ENCODE results near the gene TREM1.

Gene TREM1

GRCh38 chr6:41257369-41258195 lies 28.9 kb downstream of the TREM1 start:
- Histone ChIP-seq H3K27ac (ENCODE audit: low read depth, low read length) (peak overlapping the region; percentile 43), H2BK12ac (ENCODE audit: low read length) (no peak overlapping the region), H3K9ac (ENCODE audit: low read length) (no peak overlapping the region), H4K12ac (ENCODE audit: low read depth, low read length) (no peak overlapping the region), H3K9me3 (ENCODE audit: insufficient read depth, low read depth, low read length) (peaks cover 5% of the 10 kb centered on the region), H2BK5ac (ENCODE audit: low read depth, low read length, poor library complexity) (no peak overlapping the region), H3K4ac (ENCODE audit: low read depth, low read length) (no peak overlapping the region), H3K4me3 (ENCODE audit: low read depth, low read length) (no peak overlapping the region), H2AFZ (ENCODE audit: insufficient read depth, low read length, poor library complexity) (no peak overlapping the region), H2AK5ac (ENCODE audit: low read length) (no peak overlapping the region), H3K4me2 (ENCODE audit: low read length) (peak overlapping the region; percentile 7), H3K18ac (ENCODE audit: low read length) (no peak overlapping the region), H4K8ac (ENCODE audit: low read depth, low read length) (no peak overlapping the region), H3K4me1 (ENCODE audit: control insufficient read depth in 1 of 2, insufficient read depth in 2 of 2, low read length in 2 of 2) (peaks cover 0 to 6% of the 10 kb centered on the region in 2 experiments), H3K23ac (ENCODE audit: low read length) (no peak overlapping the region), H2BK120ac (ENCODE audit: insufficient read depth, low read length, poor library complexity) (no peak overlapping the region), H3K14ac (ENCODE audit: low read length) (no peak overlapping the region), H3K36me3 (ENCODE audit: control insufficient read depth in 1 of 2, insufficient read depth in 2 of 2, low read length in 2 of 2) (no peaks in the 10 kb centered on the region), H4K91ac (ENCODE audit: low read depth, low read length) (no peak overlapping the region), H3K27me3 (ENCODE audit: insufficient read depth, low read length) (no peaks in the 10 kb centered on the region), H3K79me2 (ENCODE audit: control insufficient read depth, insufficient read depth, low read length, poor library complexity) (no peaks in the 10 kb centered on the region), H3K79me1 (ENCODE audit: low read length) (no peaks in the 10 kb centered on the region)
- WGBS (ENCODE audit: extremely low coverage, insufficient coverage, insufficient read length), result no CpG with 5 or more reads among the region's 2 CpGs
- no peak for DNase-seq

GRCh38 chr6:41256383-41256782 lies 30.1 kb downstream of the TREM1 start:
- no peaks in the 10 kb centered on the region for H3K79me1 ChIP-seq (ENCODE audit: low read length)
- H2AFZ ChIP-seq (ENCODE audit: insufficient read depth, low read length, poor library complexity), result no peak overlapping the region
- H3K23ac ChIP-seq (ENCODE audit: low read length), result no peak overlapping the region
- H4K91ac ChIP-seq (ENCODE audit: low read depth, low read length), result no peak overlapping the region
- H3K4me1 ChIP-seq (ENCODE audit: control insufficient read depth in 1 of 2, insufficient read depth in 2 of 2, low read length in 2 of 2), result peaks cover 0 to 6% of the 10 kb centered on the region in 2 experiments
- H3K27me3 ChIP-seq (ENCODE audit: insufficient read depth, low read length), result no peaks in the 10 kb centered on the region
- H3K4me2 ChIP-seq (ENCODE audit: low read length), result no peak overlapping the region
- no CpG with 5 or more reads among the region's 1 CpG for WGBS (ENCODE audit: extremely low coverage, insufficient coverage, insufficient read length)
- H3K9ac ChIP-seq (ENCODE audit: low read length), result no peak overlapping the region
- no peak overlapping the region for H3K4ac ChIP-seq (ENCODE audit: low read depth, low read length)
- H2BK5ac ChIP-seq (ENCODE audit: low read depth, low read length, poor library complexity), result no peak overlapping the region
- peaks cover 5% of the 10 kb centered on the region for H3K9me3 ChIP-seq (ENCODE audit: insufficient read depth, low read depth, low read length)
- DNase-seq, result no peak
- H3K79me2 ChIP-seq (ENCODE audit: control insufficient read depth, insufficient read depth, low read length, poor library complexity), result no peaks in the 10 kb centered on the region
- no peak overlapping the region for H3K18ac ChIP-seq (ENCODE audit: low read length)
- H2AK5ac ChIP-seq (ENCODE audit: low read length), result no peak overlapping the region
- no peak overlapping the region for H2BK120ac ChIP-seq (ENCODE audit: insufficient read depth, low read length, poor library complexity)
- H3K27ac ChIP-seq (ENCODE audit: low read depth, low read length), result no peak overlapping the region
- H4K12ac ChIP-seq (ENCODE audit: low read depth, low read length), result no peak overlapping the region
- H2BK12ac ChIP-seq (ENCODE audit: low read length), result no peak overlapping the region
- no peak overlapping the region for H3K14ac ChIP-seq (ENCODE audit: low read length)
- H4K8ac ChIP-seq (ENCODE audit: low read depth, low read length), result no peak overlapping the region
- H3K4me3 ChIP-seq (ENCODE audit: low read depth, low read length), result peak overlapping the region; percentile 36
- no peaks in the 10 kb centered on the region for H3K36me3 ChIP-seq (ENCODE audit: control insufficient read depth in 1 of 2, insufficient read depth in 2 of 2, low read length in 2 of 2)

- H3K23ac ChIP-seq (ENCODE audit: low read length), result peak overlapping the region; percentile 91
- no peak overlapping the region for H3K4me2 ChIP-seq (ENCODE audit: low read length)
- peak overlapping the region; percentile 18 for H3K9ac ChIP-seq (ENCODE audit: low read length)
- no peak overlapping the region for H2BK120ac ChIP-seq (ENCODE audit: insufficient read depth, low read length, poor library complexity)
- no peak for DNase-seq
- no peak overlapping the region for H3K27ac ChIP-seq (ENCODE audit: low read depth, low read length)
- no peak overlapping the region for H4K8ac ChIP-seq (ENCODE audit: low read depth, low read length)
- peaks cover 5% of the 10 kb centered on the region for H3K9me3 ChIP-seq (ENCODE audit: insufficient read depth, low read depth, low read length)
- no CpG with 5 or more reads among the region's 5 CpGs for WGBS (ENCODE audit: extremely low coverage, insufficient coverage, insufficient read length)
- no peaks in the 10 kb centered on the region for H3K36me3 ChIP-seq (ENCODE audit: control insufficient read depth in 1 of 2, insufficient read depth in 2 of 2, low read length in 2 of 2)
- peak overlapping the region; percentile 36 for H3K4me3 ChIP-seq (ENCODE audit: low read depth, low read length)
- no peaks in the 10 kb centered on the region for H3K79me1 ChIP-seq (ENCODE audit: low read length)
- no peak overlapping the region for H3K4ac ChIP-seq (ENCODE audit: low read depth, low read length)
- H3K79me2 ChIP-seq (ENCODE audit: control insufficient read depth, insufficient read depth, low read length, poor library complexity), result no peaks in the 10 kb centered on the region
- H2AK5ac ChIP-seq (ENCODE audit: low read length), result no peak overlapping the region
- H3K14ac ChIP-seq (ENCODE audit: low read length), result no peak overlapping the region
- H2AFZ ChIP-seq (ENCODE audit: insufficient read depth, low read length, poor library complexity), result no peak overlapping the region
- H3K27me3 ChIP-seq (ENCODE audit: insufficient read depth, low read length), result no peaks in the 10 kb centered on the region
- no peak overlapping the region for H4K91ac ChIP-seq (ENCODE audit: low read depth, low read length)
- no peak overlapping the region for H4K12ac ChIP-seq (ENCODE audit: low read depth, low read length)
- no peak overlapping the region for H2BK12ac ChIP-seq (ENCODE audit: low read length)
- no peak overlapping the region for H2BK5ac ChIP-seq (ENCODE audit: low read depth, low read length, poor library complexity)
- H3K18ac ChIP-seq (ENCODE audit: low read length), result no peak overlapping the region
- H3K4me1 ChIP-seq (ENCODE audit: control insufficient read depth in 1 of 2, insufficient read depth in 2 of 2, low read length in 2 of 2), result peaks cover 0 to 6% of the 10 kb centered on the region in 2 experiments
Measured at GRCh38 chr6:41255638-41256246, 30.7 kb downstream of the TREM1 start.

GRCh38 chr6:41255110-41255509 lies 31.4 kb downstream of the TREM1 start:
- Histone ChIP-seq H3K9ac (ENCODE audit: low read length) (no peak overlapping the region), H3K27me3 (ENCODE audit: insufficient read depth, low read length) (no peaks in the 10 kb centered on the region), H3K4me3 (ENCODE audit: low read depth, low read length) (no peak overlapping the region), H4K12ac (ENCODE audit: low read depth, low read length) (no peak overlapping the region), H3K4me1 (ENCODE audit: control insufficient read depth in 1 of 2, insufficient read depth in 2 of 2, low read length in 2 of 2) (peaks cover 0 to 6% of the 10 kb centered on the region in 2 experiments), H3K79me1 (ENCODE audit: low read length) (no peaks in the 10 kb centered on the region), H3K27ac (ENCODE audit: low read depth, low read length) (no peak overlapping the region), H3K18ac (ENCODE audit: low read length) (no peak overlapping the region), H3K4me2 (ENCODE audit: low read length) (no peak overlapping the region), H3K23ac (ENCODE audit: low read length) (no peak overlapping the region), H2BK5ac (ENCODE audit: low read depth, low read length, poor library complexity) (no peak overlapping the region), H4K91ac (ENCODE audit: low read depth, low read length) (no peak overlapping the region), H3K14ac (ENCODE audit: low read length) (no peak overlapping the region), H2BK120ac (ENCODE audit: insufficient read depth, low read length, poor library complexity) (no peak overlapping the region), H3K4ac (ENCODE audit: low read depth, low read length) (no peak overlapping the region), H4K8ac (ENCODE audit: low read depth, low read length) (no peak overlapping the region), H2BK12ac (ENCODE audit: low read length) (no peak overlapping the region), H3K9me3 (ENCODE audit: insufficient read depth, low read depth, low read length) (peaks cover 5% of the 10 kb centered on the region), H2AFZ (ENCODE audit: insufficient read depth, low read length, poor library complexity) (no peak overlapping the region), H3K79me2 (ENCODE audit: control insufficient read depth, insufficient read depth, low read length, poor library complexity) (no peaks in the 10 kb centered on the region), H3K36me3 (ENCODE audit: control insufficient read depth in 1 of 2, insufficient read depth in 2 of 2, low read length in 2 of 2) (no peaks in the 10 kb centered on the region), H2AK5ac (ENCODE audit: low read length) (no peak overlapping the region)
- no peak for DNase-seq

Data from trophoblast cell (in vitro differentiated cells and primary cell).